NCI-H2227 (cell line): ENCODE data around the gene GPR12.

ENCODE experiments used
- DNase-seq: peaks from one replicate; lab custom pipeline; 2025; ENCODE audit not compliant: unreplicated experiment; lab: John Stamatoyannopoulos, UW

The GPR12 gene

DNA sequence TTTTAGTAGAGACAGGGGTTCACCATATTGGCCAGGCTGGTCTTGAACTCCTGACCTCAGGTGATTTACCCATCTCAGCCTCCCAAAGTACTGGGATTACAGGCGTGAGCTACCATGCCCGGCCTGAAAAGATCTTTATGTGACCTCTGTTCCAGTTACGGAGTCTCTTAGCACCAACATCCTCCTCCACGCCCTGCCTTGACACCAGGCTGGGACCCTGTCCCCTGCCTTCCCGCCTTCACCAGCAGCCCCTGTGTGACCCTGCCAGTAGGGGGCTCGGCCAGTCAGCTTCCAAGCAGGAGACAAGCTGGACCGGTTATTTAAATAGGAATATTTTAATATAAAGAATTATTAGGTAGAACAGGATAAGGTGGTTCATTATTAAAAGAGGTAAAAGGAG, 54.2 kb downstream of the GPR12 start:
- no peak for DNase-seq

DNA sequence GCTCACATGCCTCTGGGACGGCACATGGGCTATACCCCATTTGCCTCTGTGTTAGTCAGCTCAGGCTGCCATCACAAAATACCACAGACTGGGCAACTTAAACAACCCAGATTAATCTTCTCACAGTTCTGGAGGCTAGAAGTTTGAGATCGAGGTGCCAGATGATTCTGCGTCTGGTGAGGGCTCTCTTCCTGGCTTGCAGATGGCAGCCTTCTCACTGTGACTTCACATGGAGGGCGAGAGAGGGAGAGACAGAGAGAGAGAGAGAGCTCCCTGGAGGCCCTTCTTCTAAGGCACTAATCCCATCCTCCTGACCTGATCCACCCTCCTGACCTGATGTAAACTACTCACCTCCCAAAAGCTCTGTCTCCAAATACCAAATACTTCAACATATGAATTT, 55.0 kb downstream of the GPR12 start:
- no peak for DNase-seq
